GM23338 (cell line): ENCODE data around the gene ABCA1.
"Not testable (repeated sequence)": the region's sequence is repeated elsewhere in the genome, so short reads cannot be mapped to it uniquely, and the experiment has no call there.

Experiments
- EZH2 ChIP-seq: fragments of 200-600 bp; sonication (generic); IDR thresholded peaks from one replicate; pipeline ENCODE4 v1.8.0; 2017; ENCODE audit warnings: antibody characterized with exemption, mild to moderate bottlenecking, low read depth; ENCODE audit not compliant: unreplicated experiment
- POLR2AphosphoS5 ChIP-seq: IDR thresholded peaks from 2 replicates; pipeline ENCODE4 v1.6.1; 2016; ENCODE audit warnings: antibody characterized with exemption, low read depth
- TF ChIP-seq, protein P1 (sequence below), 2 experiments: fragments of 200-600 bp in 1 of 2; sonication (generic) in 1 of 2; conservative IDR thresholded peaks; 2 replicates each; pipeline versions ENCODE4 v1.5.1 to v1.6.1; 2016 to 2017; ENCODE audit warnings: antibody characterized with exemption in 2 of 2, low read depth in 2 of 2, mild to moderate bottlenecking in 2 of 2, moderate library complexity in 1 of 2
- TF ChIP-seq, protein P2 (sequence below): IDR thresholded peaks from one replicate; pipeline ENCODE4 v1.6.1; 2018; ENCODE audit warnings: antibody characterized with exemption; ENCODE audit not compliant: unreplicated experiment

DNA sequence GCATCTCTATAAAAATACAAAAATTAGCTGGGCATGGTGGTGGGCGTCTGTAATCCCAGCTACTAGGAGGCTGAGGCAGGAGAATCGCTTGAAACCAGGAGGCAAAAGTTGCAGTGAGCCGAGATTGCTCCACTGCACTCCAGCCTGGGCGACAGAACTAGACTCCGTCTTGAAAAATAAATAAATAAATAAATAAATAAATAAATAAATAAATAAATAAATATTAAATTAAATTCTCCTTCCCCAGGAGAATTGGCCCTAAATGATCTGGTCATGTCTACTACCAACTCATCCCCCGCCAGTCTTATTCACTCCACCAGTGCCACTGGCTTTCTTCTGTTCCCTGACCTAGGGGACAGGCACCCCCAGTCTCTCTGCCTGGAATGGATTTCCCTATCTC is 29.6 kb downstream of the ABCA1 start:
- not testable (repeated sequence) for TF ChIP-seq EZH2, POLR2AphosphoS5
- TF ChIP-seq, protein P1, sequence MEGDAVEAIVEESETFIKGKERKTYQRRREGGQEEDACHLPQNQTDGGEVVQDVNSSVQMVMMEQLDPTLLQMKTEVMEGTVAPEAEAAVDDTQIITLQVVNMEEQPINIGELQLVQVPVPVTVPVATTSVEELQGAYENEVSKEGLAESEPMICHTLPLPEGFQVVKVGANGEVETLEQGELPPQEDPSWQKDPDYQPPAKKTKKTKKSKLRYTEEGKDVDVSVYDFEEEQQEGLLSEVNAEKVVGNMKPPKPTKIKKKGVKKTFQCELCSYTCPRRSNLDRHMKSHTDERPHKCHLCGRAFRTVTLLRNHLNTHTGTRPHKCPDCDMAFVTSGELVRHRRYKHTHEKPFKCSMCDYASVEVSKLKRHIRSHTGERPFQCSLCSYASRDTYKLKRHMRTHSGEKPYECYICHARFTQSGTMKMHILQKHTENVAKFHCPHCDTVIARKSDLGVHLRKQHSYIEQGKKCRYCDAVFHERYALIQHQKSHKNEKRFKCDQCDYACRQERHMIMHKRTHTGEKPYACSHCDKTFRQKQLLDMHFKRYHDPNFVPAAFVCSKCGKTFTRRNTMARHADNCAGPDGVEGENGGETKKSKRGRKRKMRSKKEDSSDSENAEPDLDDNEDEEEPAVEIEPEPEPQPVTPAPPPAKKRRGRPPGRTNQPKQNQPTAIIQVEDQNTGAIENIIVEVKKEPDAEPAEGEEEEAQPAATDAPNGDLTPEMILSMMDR (conservative IDR thresholded peaks at IDR 0.05; ENCODE audit: low read depth in 2 of 2) = not testable (repeated sequence)
- TF ChIP-seq, protein P2, sequence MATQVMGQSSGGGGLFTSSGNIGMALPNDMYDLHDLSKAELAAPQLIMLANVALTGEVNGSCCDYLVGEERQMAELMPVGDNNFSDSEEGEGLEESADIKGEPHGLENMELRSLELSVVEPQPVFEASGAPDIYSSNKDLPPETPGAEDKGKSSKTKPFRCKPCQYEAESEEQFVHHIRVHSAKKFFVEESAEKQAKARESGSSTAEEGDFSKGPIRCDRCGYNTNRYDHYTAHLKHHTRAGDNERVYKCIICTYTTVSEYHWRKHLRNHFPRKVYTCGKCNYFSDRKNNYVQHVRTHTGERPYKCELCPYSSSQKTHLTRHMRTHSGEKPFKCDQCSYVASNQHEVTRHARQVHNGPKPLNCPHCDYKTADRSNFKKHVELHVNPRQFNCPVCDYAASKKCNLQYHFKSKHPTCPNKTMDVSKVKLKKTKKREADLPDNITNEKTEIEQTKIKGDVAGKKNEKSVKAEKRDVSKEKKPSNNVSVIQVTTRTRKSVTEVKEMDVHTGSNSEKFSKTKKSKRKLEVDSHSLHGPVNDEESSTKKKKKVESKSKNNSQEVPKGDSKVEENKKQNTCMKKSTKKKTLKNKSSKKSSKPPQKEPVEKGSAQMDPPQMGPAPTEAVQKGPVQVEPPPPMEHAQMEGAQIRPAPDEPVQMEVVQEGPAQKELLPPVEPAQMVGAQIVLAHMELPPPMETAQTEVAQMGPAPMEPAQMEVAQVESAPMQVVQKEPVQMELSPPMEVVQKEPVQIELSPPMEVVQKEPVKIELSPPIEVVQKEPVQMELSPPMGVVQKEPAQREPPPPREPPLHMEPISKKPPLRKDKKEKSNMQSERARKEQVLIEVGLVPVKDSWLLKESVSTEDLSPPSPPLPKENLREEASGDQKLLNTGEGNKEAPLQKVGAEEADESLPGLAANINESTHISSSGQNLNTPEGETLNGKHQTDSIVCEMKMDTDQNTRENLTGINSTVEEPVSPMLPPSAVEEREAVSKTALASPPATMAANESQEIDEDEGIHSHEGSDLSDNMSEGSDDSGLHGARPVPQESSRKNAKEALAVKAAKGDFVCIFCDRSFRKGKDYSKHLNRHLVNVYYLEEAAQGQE = not testable (repeated sequence)
